Esophagus squamous epithelium (tissue), 5 donors: ENCODE measurements around the gene DHCR7. TPM values are rescaled to one million over a fixed set of nuclear protein-coding genes. Genes with fewer than 3 reads are reported as not detected.

ENCODE experiments used
- DNase-seq: peaks from one replicate; lab custom pipeline; 2025; lab: John Stamatoyannopoulos, UW
- H3K27ac ChIP-seq, 4 donors: fragments of 200-600 bp; sonication (generic); one replicate each; pipeline ENCODE4 v1.5.1; 2016 to 2019; ENCODE audit warnings: mild to moderate bottlenecking in 1 of 4
- H3K27me3 ChIP-seq, 4 donors: fragments of 200-600 bp; sonication (generic); 1 replicate in 3 of 4; 2 replicates in 1 of 4; pipeline versions ENCODE4 v1.5.1 to v1.6.0; 2017 to 2021; ENCODE audit warnings: antibody characterized with exemption in 1 of 4
- H3K36me3 ChIP-seq, 3 donors: fragments of 200-600 bp; sonication (generic); one replicate each; pipeline ENCODE4 v1.5.1; 2016 to 2019
- H3K4me1 ChIP-seq, 3 donors: fragments of 200-600 bp; sonication (generic); one replicate each; pipeline ENCODE4 v1.5.1; 2017 to 2019
- H3K4me3 ChIP-seq, 4 donors: fragments of 200-600 bp; sonication (generic); 1 replicate in 3 of 4; 2 replicates in 1 of 4; pipeline ENCODE4 v1.5.1; 2016 to 2019; ENCODE audit warnings: mild to moderate bottlenecking in 2 of 4, moderate library complexity in 1 of 4
- H3K9me3 ChIP-seq, 3 donors: fragments of 200-600 bp; sonication (generic); one replicate each; pipeline ENCODE4 v1.5.1; 2016 to 2019
- CTCF ChIP-seq, 6 experiments: fragments of 450-650 bp in 4 of 6; fragments of 200-600 bp in 2 of 6; sonication (generic) in 2 of 6; IDR thresholded peaks; one replicate each; pipeline ENCODE4 v1.5.1; 2016 to 2019; ENCODE audit warnings: antibody characterized with exemption in 6 of 6, mild to moderate bottlenecking in 4 of 6, moderate library complexity in 4 of 6
- WGBS, 2 donors: methylation state at CpG; one replicate each; pipeline ENCODE4 v1.1.5; 2018; 5-methylcytosine and 5-hydroxymethylcytosine counted together
- intact Hi-C: fragments of 100-400 bp; cut with DNase I; formaldehyde crosslinking; loops from one replicate; pipeline ENCODE4 v1.15.0; 2022
- small RNA-seq, 4 donors: library from RNA; depleted of rRNA; stranded (forward); fragments of <200 nt; gene quantifications; one replicate each; pipeline ENCODE3, GENCODE V24; 2016
- total RNA-seq, 4 donors: library from RNA; depleted of rRNA; stranded (reverse); fragments of >200 nt; gene quantifications; one replicate each; pipeline ENCODE4 v1.1.0, GENCODE V29; 2016
- donor health status: DM: yes; HTN: yes; CAD: no.

Gene DHCR7
- total RNA-seq, 4 donors from 2014 or later = 22.5 to 86.1 (median 36.5) TPM

- Histone ChIP-seq H3K4me3 (no peak overlapping the region), H3K27me3 (peaks cover 0 to 34% (median 0%) of the 10 kb centered on the region in 4 donors), H3K4me1 (no peaks in the 10 kb centered on the region), H3K36me3 (no peaks in the 10 kb centered on the region), H3K9me3 (no peaks in the 10 kb centered on the region), H3K27ac (no peak overlapping the region)
- DNase-seq = no peak
- intact Hi-C loops = no loop called here
- WGBS, 2 donors = 63 to 70% methylated on average over 8 of the region's 8 CpGs
- TF ChIP-seq CTCF (IDR thresholded peaks at IDR 0.05) = no peak
Observed at GRCh38 chr11:71384561-71384960, 63.6 kb downstream of the DHCR7 start.

Small RNA genes lying within 50 kb of the gene (small RNA-seq; reads per million reads assigned to genes)
- 0 reads per million in 4 donors for gene MIR6754

Other genes with a start within 250 kb of the DHCR7 start
- 10 to 100 TPM in 1 of 4 donors, 1 to 10 TPM in 3; 2.5 to 12.6 (median 4.8) TPM for gene SHANK2, start 195.8 kb downstream of the DHCR7 start, total RNA-seq
- 10 to 100 TPM; 62.0 to 81.3 (median 71.7) TPM for gene NADSYN1, start 4.8 kb upstream of the DHCR7 start, total RNA-seq
- gene KRTAP5-7, start 78.9 kb upstream of the DHCR7 start, total RNA-seq = under 1 TPM in 1 of 4 donors, not detected in 3; 0.38 TPM
- under 1 TPM in 1 of 4 donors, not detected in 3; 0.22 TPM for gene KRTAP5-8, start 89.6 kb upstream of the DHCR7 start, total RNA-seq
- not detected for gene KRTAP5-9, start 100.0 kb upstream of the DHCR7 start, total RNA-seq
- gene KRTAP5-10, start 117.2 kb upstream of the DHCR7 start, total RNA-seq = not detected
- not detected for gene KRTAP5-11, start 134.5 kb upstream of the DHCR7 start, total RNA-seq